Heart left ventricle (tissue), 13 donors: Measurements from ENCODE around the gene RYK.

Experiments used
- CTCF ChIP-seq, 12 donors: fragments of 200-600 bp; sonication (generic) in 4 of 12; IDR thresholded peaks; one replicate each; pipeline versions ENCODE4 v1.5.0 to v1.8.0; 2018 to 2022; ENCODE audit warnings: antibody characterized with exemption in 12 of 12, mild to moderate bottlenecking in 5 of 12
- POLR2A ChIP-seq, 2 donors: fragments of 450-650 bp; IDR thresholded peaks; one replicate each; pipeline ENCODE4 v1.6.1; 2017; ENCODE audit warnings: antibody characterized with exemption in 2 of 2, mild to moderate bottlenecking in 2 of 2, moderate library complexity in 2 of 2
- donor health status: ischemic (EF 13 %, LVEDD 7.1; RV severe dilation, severe dysfunction).
- donor health status: DM: no; HTN: yes; CAD: no.
- donor health status: DM: no; HTN: no; CAD: no.
- donor health status: ischemic (EF 25% LVEDD 6.9; RV normal size, moderate dysfunction).
- donor health status: ischemic (EF 25% LVEDD 5.7; RV mildly dilated, moderate dysfunction).
- donor health status: ischemic (EF 35%, LVEDD 5.7; RV mildly dilated, moderate dysfunction).
- donor health status: nonischemic (EF 11% LVEDD 7.7; RV severe dilation, severe dysfunction).
- donor health status: DM: yes; HTN: yes; CAD: no.
- donor health status: PGD.
- donor health status: ischemic (EF 29% LVEDD 5.4; RV normal size, mild dysfunction).
- donor health status: nonischemic (EF 23%, LVEDD 6.1; RV moderate dilation, normal function).

- TF ChIP-seq POLR2A (IDR thresholded peaks at IDR 0.05) (no peak), CTCF (IDR thresholded peaks at IDR 0.05) (no peak)
These were observed 117.7 kb downstream of the RYK start for GRCh38 chr3:134132961-134133360.
